Measurements from ENCODE around the gene BTG2.

- no peak for TF ChIP-seq EZH2 (IDR thresholded peaks at IDR 0.05; ENCODE audit: insufficient read depth, poor library complexity, severe bottlenecking)
- no peak for TF ChIP-seq EZH2phosphoT487 (IDR thresholded peaks at IDR 0.05; ENCODE audit: insufficient read depth, low read depth)
Measured at GRCh38 chr1:203328714-203329122, 23.4 kb downstream of the BTG2 start.
